GM21723 (cell line): ENCODE data around the gene CHD8.
A peak's percentile ranks its signal among the peaks of the same experiment; 100 is the strongest.
"Not testable (repeated sequence)": the region's sequence is repeated elsewhere in the genome, so short reads cannot be mapped to it uniquely, and the experiment has no call there.

Source experiments
- ATAC-seq: cut with Tn5 transposase; IDR thresholded peaks from one replicate; pipeline ENCODE4 v1.9.1; 2021; ENCODE audit warnings: mild to moderate bottlenecking, moderate library complexity; ENCODE audit not compliant: unreplicated experiment

The CHD8 gene

GRCh38 chr14:21436567-21437062 is 19.3 kb downstream of the CHD8 start:
- peak; percentile 4 for ATAC-seq

- ATAC-seq = no peak
Observed at GRCh38 chr14:21431126-21431525, 24.8 kb downstream of the CHD8 start.

GRCh38 chr14:21428930-21429329 is 27.0 kb downstream of the CHD8 start:
- no peak for ATAC-seq

- ATAC-seq = no peak
Observed at GRCh38 chr14:21426692-21427091, 29.2 kb downstream of the CHD8 start.

GRCh38 chr14:21419528-21419927 is 36.4 kb downstream of the CHD8 start:
- no peak for ATAC-seq

GRCh38 chr14:21415329-21415728 is 40.6 kb downstream of the CHD8 start:
- no peak for ATAC-seq

- peak; percentile 76 for ATAC-seq
Observed at GRCh38 chr14:21414137-21414631, 41.7 kb downstream of the CHD8 start.

GRCh38 chr14:21408147-21408546 is 47.8 kb downstream of the CHD8 start:
- ATAC-seq = no peak

- ATAC-seq = no peak
Observed at GRCh38 chr14:21406213-21406612, 49.7 kb downstream of the CHD8 start.

GRCh38 chr14:21405097-21405496 is 50.8 kb downstream of the CHD8 start:
- ATAC-seq = no peak

- no peak for ATAC-seq
Observed at GRCh38 chr14:21399311-21399870, 56.5 kb downstream of the CHD8 start.

GRCh38 chr14:21398901-21399300 is 57.0 kb downstream of the CHD8 start:
- ATAC-seq = no peak

- ATAC-seq = no peak
Observed at GRCh38 chr14:21395450-21395849, 60.5 kb downstream of the CHD8 start.

GRCh38 chr14:21385188-21385904 is 70.6 kb downstream of the CHD8 start:
- peak; percentile 28 for ATAC-seq

GRCh38 chr14:21384494-21384851 is 71.5 kb downstream of the CHD8 start:
- peak; percentile 31 for ATAC-seq

- ATAC-seq = peak; percentile 92
Observed at GRCh38 chr14:21383848-21384493, 72.0 kb downstream of the CHD8 start, which contains the start of gene SUPT16H. Gene SUPT16H, minus strand, starts transcription at chr14:21384019. Its CDS starts 92 bp downstream, at chr14:21383927.

GRCh38 chr14:21382886-21383847 is 72.8 kb downstream of the CHD8 start:
- peak; percentile 27 for ATAC-seq

- no peak for ATAC-seq
Observed at GRCh38 chr14:21382095-21382494, 73.8 kb downstream of the CHD8 start.

GRCh38 chr14:21379338-21379737 is 76.6 kb downstream of the CHD8 start:
- no peak for ATAC-seq

GRCh38 chr14:21373980-21374379 is 81.9 kb downstream of the CHD8 start:
- no peak for ATAC-seq

- not testable (repeated sequence) for ATAC-seq
Observed at GRCh38 chr14:21372814-21373213, 83.1 kb downstream of the CHD8 start.
